Kidney glomerular epithelial cell (primary cell): ENCODE results near the gene DCAF11.
A peak's percentile ranks its signal among the peaks of the same experiment; 100 is the strongest.

Source experiments
- DNase-seq: peaks from one replicate; lab custom pipeline; 2025; lab: John Stamatoyannopoulos, UW

DCAF11 gene

GRCh38 chr14:24079491-24080141 is 35.0 kb upstream of the DCAF11 start:
- DNase-seq: no peak

- no peak for DNase-seq
Observed at GRCh38 chr14:24080142-24080530, 34.4 kb upstream of the DCAF11 start.

GRCh38 chr14:24080888-24081738 is 33.5 kb upstream of the DCAF11 start:
- DNase-seq: peak; percentile 12

- DNase-seq: no peak
Observed at GRCh38 chr14:24081739-24082211, 32.8 kb upstream of the DCAF11 start.

- DNase-seq: no peak
Observed at GRCh38 chr14:24082411-24083080, 32.0 kb upstream of the DCAF11 start.

- no peak for DNase-seq
Observed at GRCh38 chr14:24083462-24083861, 31.1 kb upstream of the DCAF11 start.

- DNase-seq: no peak
Observed at GRCh38 chr14:24084440-24084839, 30.1 kb upstream of the DCAF11 start.

- DNase-seq: no peak
Observed at GRCh38 chr14:24085215-24085614, 29.4 kb upstream of the DCAF11 start.

- DNase-seq: no peak
Observed at GRCh38 chr14:24086193-24086955, 28.2 kb upstream of the DCAF11 start.

- DNase-seq: no peak
Observed at GRCh38 chr14:24087004-24087403, 27.6 kb upstream of the DCAF11 start.

GRCh38 chr14:24088095-24088494 is 26.5 kb upstream of the DCAF11 start:
- no peak for DNase-seq

- DNase-seq: no peak
Observed at GRCh38 chr14:24089890-24090289, 24.7 kb upstream of the DCAF11 start.

GRCh38 chr14:24092110-24092504 is 22.5 kb upstream of the DCAF11 start:
- DNase-seq: no peak

- DNase-seq: no peak
Observed at GRCh38 chr14:24092505-24093206, 21.9 kb upstream of the DCAF11 start.

- no peak for DNase-seq
Observed at GRCh38 chr14:24093207-24093900, 21.2 kb upstream of the DCAF11 start.

GRCh38 chr14:24093901-24094840 is 20.4 kb upstream of the DCAF11 start, which contains the start of gene PCK2:
TSS of gene PCK2 (plus strand) at chr14:24094311. CDS start at chr14:24094406, 95 bp downstream.
- DNase-seq: peak; percentile 71

- no peak for DNase-seq
Observed at GRCh38 chr14:24094841-24095270, 19.7 kb upstream of the DCAF11 start.

- peak; percentile 44 for DNase-seq
Observed at GRCh38 chr14:24095271-24096068, 19.1 kb upstream of the DCAF11 start.
